Stimulated activated CD8-positive, alpha-beta memory T cell treated with anti-CD3 and anti-CD28 coated beads, Interleukin-4, amount 100 ng/mL, for 48 hours (primary cell): ENCODE results near the gene KRT82.

ENCODE experiments used
- DNase-seq: peaks from one replicate; pipeline ENCODE4 v3.0.0-alpha.2; 2020

KRT82 gene

DNA sequence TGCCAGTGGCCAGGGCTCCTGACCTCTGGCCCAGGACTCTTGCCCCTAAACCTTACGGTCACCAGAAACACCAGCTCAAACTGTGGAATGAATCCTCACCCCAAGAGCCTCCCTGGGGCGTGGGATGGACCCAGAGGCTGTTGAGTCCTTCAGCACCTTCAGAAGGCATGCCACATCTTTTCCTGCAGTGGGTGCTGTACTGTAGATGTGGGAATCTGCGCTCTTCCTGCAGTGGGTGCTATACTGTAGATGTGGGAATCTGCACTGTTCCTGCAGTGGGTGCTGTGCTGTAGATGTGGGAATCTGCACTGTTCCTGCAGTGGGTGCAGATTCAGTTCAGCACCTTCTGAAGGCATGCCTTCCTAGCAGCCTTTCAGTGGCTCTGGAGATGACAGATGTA, 1.2 kb downstream of the KRT82 start:
- DNase-seq = no peak

DNA sequence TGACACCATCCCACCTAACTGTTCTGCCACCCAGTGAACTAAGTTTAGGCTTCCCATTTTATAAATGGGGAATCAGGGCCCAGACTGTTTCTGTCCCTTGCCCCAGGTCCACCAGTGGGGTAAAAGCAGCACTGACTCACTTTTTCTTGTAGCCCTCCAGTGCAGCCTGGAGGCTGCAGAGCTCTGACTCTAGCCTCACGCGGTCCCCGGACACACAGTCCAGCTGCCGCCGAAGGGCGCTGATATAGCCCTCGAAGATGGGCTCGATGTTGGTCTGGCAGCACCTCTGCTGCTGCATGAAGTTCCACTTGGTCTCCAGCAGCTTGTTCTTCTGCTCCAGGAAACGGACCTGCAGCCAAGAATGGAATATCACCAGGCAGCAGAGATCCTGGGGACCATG, 2.6 kb downstream of the KRT82 start:
- DNase-seq = no peak

DNA sequence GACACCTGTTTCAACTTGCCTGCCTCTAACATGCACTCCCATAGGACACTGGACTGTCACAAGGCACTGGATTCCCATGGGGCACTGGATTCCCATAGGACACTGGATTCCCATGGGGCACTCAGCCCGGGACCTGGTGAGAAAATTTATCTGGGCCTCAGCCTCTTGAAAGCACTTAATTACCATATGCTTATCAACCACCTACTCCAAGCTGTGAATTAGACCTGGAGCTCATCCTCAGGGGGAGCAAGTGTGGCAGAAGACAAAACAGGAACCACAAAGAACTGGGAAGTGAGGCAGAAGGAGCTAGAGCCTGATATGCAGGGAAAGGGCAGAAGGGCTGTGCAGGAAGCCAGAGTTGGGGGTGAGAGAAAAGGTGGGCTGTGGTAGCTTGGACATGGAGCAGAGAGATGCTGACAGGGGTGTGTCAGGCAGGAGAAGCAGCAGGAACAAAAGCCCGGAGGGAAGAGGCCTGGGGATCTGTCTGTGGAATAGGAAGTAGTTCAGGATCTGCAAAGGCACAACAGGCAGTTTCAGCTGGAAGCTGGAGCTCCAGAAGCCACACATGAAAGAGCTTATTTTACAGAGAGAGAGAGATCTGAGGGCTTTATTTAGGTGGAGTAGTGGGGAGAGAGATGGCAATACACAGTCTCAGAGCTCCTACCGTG, 3.1 kb downstream of the KRT82 start:
- DNase-seq = no peak

DNA sequence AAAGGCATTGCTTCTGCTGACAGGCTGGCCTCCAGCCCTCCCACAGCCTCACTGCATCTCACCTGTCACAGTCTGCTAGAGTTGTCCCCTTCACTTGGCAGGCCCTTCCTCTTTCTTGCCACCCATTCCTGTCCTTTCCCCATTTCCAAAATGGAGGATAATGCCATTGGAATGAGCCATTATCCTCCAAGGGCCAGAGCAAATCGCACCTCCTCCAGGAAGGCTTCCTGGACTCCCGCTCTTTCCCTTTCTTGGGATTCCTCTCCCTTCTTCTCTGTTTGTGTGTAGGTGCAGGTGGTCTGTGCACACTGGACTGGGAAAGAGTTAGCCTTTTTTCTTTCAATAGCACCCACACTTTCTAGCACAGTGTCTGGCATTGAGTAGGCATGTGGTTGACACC, 3.8 kb downstream of the KRT82 start:
- DNase-seq = no peak

DNA sequence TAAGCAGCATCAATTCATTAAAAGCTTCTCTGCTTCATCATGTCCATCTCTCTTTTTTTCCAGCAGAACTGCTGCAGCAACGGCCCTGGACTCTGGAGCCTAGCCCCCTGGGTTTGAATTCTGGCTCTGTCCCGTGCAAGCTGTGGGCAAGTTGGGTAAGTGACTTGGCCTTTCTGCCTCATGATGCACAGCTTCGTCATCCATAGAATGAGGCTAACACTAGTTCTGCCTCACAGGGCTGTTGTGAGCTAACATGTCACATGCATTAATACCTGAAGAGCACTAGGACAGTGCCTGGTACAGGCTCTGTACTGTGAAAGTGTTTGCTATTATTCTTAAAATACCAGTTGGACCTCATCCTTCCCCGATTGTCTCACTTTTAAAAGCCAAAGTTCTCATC, 4.2 kb downstream of the KRT82 start:
- DNase-seq = no peak

DNA sequence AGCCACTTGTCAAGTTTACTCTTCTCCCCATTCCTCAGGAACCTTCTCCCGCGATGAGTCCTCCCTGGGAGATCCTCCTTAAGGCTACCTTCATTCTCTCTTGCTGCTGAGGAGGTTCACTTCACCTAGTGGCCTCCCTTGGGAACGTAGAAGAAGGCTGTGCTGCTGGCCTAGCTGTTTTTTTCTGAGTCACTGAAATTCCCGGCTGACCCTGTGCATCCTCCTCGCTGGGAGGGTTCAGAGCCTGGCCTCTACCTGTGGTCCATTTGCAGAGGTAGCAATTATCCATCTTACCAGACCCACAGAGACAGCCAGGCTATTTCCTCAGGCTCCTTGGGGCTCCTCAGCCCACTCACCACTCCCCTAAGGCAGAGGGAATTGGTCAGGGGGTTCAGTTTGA, 4.6 kb downstream of the KRT82 start:
- DNase-seq = no peak

DNA sequence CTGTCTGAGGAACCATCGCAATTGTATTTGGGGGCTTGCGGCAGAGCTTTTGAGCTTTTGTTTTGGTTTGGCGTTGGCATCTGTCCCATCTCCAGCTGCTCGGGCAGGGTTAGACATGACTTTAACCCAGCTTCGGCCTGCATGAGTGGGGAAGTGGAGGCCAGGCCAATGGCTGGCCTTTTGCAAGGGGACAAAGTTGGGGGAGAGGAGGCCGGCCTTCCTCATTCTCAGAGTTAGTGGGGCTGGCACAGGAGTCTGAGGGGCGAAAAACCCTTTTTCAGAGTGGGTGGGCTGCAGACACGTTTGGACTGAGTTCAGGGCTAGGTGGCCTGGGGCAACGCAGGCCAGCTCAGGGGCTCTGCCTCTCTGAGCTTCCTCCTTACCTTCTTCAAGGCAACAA, 5.2 kb downstream of the KRT82 start:
- no peak for DNase-seq

DNA sequence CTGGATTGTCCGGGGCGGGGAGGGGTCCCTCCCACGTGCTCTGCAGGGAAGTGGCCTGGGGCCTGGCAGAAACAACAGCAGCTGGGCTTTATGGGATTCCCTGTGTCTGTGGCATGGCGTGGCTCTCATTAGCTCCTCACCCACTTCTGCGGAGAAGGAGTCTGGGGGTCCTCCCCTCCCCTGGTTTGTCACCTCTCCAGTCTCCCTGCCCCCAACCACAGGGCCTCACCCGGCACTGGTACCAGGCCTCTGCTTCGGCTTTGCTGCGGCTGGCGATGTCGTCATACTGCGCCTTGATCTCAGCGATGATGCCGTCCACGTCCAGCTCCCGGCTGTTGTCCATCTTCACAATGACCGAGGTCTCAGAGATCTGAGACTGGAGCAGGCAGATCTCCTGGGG, 6.4 kb downstream of the KRT82 start:
- no peak for DNase-seq

DNA sequence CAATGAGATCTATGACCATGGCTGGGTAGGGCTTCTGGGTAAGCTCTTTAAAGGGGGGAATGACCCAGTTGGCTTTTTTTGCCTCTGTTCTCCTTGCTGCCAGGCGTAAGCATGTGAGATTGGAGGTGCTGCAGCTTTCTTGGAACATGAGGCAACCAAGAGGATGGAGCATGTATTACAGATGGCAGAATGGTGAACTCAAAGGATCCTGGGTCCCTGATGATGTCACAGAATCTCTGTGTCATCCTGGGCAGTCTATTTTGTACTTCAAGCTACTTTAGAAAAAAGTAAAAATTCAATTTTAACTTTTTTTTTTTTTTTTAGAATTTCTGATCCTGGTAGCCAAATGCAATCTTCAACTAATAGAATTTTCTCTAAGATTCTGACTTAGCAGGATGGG, 8.0 kb downstream of the KRT82 start:
- DNase-seq = no peak

DNA sequence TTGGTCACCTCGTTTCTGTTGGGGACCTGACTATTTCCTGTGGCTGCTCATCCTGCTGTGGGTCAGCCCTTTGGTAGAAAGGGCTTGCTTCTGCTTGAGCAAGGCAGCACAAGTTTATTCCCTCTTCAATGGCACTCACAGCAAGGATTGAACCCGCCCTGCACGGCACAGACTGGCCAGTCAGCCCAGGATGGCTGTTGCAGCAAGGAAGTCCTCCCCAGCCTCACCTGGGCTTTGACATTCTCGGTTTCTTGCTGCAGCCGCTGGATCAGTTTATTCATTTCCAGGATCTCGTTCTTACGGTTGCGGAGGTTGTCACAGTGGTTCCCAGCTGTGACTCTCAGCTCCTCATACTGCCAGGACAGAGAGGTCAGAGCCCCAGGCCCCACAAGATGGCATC, 9.5 kb downstream of the KRT82 start:
- no peak for DNase-seq

DNA sequence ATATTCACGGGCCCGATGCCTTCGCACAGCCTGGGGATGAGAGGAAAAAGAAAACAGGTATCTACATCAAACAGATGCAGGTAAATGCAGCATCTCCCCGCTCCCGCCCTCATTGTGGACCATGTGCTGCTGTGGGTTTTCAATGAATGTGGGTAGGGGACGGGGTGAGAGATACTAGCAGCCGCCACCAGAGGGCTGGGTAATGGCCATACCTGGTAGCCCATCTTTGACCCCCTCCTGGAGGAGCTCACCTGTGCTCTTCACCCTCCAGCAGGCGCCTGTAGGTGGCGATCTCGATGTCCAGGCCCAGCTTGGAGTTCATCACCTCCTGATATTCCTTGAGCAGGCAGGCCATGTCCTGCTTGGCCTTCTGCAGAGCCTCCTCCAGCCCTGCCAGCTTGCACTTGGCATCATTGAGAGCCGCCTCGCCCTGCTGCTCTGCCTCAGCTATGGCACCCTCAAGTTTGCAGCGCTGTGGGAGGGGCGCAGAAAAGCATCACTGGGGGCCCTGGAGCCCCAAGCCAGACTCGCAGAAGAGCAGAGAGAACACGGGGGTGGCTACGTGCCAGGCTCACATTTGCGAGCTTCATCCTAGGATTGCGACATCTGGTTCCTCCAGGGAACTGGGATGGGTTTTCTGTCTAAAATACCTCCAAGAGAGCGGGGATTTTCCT, 10.2 kb downstream of the KRT82 start:
- DNase-seq = peak; percentile 37

DNA sequence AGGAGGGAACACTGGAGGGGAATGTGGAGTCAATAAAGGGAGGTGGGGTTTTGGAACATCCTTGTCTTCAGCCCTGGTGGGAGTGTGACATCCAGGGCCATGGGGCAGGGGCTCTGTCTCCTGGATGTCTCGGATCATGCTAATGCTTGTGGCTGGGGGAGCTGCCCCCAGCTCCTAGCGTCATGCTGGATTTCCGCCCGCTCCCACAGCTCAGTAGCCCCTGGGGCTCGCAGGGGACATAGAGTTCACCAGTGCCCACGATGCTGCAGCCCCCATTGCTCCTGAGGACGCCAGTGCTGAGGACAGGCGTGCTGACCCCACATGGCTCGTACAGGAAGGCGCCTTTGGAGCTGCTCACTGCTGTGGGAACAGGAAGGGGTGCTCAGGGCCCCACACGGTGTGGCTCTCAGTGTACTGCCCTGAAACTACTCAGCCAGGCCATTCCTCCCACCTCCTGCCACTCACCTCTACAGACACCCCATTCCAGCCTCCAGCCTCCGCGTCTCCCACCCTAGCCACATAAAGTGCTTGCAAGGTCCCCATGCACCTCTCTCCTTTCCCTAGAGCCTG, 11.2 kb downstream of the KRT82 start:
- no peak for DNase-seq

DNA sequence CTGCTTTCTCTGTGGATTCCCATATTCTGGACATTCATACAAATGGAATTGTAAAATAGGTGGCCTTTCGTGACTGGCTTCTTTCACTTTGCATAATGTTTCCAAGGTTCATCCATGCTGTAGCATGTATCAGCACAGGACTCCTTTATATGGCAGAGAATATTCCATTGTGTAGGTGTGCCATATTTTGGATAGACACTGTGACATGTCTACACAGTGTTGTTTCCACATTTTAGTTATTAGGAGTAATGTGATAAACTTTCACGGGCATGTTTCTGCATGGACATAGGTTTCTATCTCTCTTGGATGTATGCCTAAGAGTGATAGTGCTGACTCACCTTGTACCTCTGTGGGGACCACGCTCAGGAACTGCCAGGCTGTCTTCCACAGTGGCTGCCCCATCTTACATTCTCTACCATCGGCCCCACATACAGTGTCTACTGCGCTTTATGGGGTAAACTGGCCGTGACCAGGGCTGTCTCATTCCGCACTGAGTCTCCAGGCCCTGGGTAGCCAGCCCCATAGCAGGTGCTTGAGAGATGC, 13.6 kb downstream of the KRT82 start:
- DNase-seq = no peak

DNA sequence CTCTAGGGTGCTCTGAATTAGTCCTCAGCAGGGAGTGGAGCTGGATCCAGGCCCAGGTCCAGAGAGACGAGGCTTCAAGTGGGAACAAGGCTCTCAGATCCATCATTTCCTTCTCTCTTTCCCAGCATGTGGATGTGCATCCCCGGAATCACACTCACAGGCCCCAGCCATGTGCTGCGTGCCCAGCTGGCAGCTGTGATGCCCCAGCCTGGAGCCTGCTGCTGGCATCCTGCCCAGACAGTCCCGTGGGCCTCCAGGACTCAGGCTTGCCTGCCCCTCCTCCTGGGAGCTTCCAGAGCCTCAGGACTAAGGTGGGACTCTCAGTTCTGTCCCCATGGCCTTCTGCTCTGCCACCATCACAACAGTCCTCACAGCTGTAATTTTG, 14.5 kb downstream of the KRT82 start:
- no peak for DNase-seq

DNA sequence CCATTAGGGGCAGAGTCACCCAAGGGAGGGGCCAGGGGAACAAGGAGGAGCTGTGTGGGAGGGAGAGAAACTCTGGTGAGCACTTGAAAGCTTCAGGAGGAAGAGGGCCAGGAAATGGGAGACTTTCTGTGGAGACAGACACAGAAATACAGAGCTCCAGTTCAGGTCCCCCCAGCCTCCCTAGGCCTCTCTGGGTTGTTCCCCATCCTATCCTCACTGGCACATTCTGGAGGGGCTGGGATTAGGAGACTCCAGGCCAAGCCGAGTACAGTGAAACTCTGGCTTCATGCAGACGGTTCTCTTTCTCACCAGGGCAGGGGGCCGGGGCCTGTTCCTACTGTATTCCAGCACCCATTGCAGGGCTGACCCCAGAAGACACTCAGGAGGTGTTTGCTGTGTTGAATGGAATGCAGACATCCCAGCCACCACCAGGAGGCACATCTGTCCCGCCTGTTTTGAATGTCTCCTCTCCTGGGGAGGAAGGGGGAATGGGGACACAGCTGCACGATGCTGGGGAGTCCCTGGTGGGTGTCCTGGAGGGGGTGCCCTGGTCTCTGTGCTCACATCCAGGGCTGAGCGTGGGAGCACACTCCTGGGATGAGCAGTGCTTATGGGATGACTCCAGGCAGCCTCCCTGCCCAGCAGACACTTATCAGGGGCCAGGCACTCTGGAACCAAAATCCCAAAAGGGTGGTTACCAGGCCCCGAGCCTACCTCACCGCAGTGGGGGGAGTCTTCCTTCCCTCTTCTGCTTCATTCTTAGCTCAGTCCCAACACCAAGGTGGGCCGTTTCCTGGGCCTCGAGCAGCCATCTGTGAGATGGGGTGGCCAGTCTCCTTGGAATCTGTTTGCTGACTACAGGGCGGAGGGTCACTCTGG, 15.2 kb downstream of the KRT82 start:
- no peak for DNase-seq

DNA sequence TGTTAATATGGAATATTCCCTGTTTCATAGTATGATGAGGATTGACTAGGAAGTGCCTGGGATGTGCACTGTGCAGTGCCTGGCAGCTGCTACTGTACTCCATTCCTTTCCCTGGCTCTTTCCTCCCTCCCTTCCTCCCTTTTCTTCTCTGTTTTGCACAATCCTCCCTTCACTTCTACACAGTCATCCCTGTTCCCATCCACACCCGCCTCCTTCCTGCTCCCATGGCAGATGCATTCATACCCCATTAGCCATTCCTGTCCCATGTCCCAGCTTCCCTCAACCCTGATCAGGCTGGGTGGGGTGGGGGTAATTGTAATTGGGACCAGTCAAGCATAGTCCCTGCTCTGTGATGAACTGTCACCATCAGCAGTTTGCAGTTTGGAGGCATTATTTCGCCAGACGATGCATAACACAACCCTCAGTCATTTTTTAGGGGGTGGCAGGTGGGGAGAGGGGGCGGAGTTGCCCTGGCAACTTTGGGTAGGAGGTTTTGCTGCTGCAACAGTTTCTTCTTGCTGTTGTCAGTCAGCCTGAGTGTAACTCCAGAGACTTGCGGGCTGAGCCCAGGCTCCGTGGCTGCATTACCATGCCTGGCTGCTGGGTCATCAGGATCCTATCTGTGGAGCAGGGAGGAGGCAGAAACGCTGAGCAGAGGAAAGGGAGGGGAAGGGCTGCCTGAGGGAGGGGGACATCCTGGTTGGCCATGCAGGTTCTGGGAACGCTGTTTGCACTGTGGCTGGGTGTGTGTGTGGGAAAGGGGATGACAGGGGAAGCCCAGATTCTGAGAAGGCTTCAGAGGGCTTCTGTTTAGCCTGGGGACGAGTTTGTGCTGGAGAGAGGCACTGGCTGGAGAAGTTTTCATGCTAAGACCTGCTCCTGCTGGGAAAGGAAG, 16.6 kb downstream of the KRT82 start:
- no peak for DNase-seq

DNA sequence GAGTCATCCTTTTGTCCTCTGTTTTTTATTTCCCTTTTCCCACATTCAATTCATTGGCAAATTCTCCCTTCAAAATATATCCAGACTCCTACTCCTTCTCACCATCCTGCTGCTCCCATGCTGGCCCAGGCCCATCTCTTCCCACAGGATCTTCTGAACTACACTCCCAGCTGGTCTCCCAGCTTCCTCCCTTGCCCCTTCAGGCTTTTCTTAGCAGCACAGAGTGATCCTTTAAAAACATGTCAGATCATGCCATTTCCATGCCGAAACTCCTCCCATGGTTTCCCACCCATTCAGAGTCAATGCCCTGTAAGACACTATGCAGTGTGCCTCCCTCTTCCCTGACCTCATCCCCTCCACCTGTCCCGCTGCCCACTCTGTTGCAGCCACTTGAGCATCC, 18.3 kb downstream of the KRT82 start:
- no peak for DNase-seq

DNA sequence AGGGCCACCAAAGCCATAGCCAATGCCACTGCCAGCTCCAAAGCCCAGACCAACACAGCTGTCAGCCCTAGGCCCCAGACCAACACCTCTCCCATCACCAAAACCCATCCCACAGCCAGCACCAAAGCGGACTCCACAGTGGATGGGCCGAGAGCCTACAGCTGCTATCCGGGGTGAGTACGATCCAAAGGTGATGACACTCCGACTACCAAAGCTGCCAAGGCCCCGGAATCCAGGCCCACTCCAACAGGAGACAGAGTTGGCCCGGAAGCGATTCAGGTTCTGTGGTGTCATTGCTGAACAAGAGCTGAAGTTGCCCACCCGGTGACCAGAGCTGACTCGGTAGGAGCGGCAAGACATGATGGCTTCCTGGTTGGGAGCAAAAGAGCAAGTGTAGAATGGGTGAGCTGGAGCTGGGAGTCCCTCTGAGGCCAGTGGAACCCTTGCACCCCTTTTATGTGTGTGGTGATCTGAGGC, 20.9 kb downstream of the KRT82 start, which contains the start of gene KRT84:
KRT84 (minus strand) TSS at position 427 of the 477 bp plus-strand sequence; CDS start at position 360, 67 bp downstream.
- DNase-seq = no peak

DNA sequence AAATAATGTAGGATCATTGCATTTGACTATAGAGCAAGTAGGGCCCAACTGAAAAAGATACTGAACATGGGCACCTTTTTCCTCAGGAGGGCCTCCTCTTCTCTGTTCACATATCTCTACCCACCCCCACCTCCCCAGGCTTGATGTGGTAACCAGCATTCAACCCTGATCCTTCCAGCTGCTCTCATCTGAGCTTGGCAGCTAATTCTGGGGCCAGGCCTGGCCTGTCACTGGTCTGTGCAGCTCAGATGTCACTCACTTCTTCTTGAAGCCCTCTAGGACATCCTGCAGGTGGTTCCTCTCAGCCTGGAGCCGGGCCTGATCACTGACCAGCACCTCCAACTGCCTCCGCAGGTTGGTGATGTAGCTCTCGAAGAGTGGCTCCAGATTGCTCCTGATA, 22.8 kb downstream of the KRT82 start:
- no peak for DNase-seq

DNA sequence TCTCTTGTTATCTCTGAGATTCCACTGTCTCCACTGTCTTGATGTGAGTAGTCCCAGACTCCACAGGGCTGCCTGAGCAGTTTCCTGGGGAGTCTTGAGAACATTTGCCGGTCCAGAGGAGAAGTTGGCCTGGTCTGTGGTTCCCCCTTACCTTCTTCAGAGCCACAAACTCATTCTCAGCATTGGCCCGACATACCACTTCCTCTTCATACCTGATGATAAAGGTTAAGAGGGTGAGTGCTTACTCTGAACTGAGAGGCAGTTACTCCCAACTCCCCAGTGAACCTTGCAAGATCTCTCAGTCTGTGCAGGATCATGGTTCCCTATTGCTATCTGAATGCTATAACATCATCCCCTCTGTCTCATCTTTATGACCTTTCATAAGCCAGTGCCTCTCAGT, 23.3 kb downstream of the KRT82 start:
- DNase-seq = no peak

DNA sequence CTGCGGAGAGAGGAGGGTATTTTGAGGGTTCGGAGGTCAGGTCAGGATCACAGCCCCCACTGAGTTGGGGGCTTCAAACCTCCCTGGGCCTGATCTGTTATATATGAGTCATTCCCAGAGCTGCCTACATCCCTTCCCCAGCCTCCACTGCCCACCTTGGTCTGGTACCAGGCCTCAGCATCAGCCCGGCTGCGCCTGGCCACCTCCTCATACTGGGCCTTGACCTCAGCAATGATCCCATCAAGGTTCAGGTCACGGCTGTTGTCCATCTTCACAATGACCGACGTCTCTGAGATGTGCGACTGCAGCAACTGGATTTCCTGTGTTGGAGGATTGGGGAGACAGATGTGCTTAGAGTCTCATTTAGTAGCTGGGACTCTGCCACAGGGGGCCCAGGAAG, 24.9 kb downstream of the KRT82 start:
- no peak for DNase-seq

DNA sequence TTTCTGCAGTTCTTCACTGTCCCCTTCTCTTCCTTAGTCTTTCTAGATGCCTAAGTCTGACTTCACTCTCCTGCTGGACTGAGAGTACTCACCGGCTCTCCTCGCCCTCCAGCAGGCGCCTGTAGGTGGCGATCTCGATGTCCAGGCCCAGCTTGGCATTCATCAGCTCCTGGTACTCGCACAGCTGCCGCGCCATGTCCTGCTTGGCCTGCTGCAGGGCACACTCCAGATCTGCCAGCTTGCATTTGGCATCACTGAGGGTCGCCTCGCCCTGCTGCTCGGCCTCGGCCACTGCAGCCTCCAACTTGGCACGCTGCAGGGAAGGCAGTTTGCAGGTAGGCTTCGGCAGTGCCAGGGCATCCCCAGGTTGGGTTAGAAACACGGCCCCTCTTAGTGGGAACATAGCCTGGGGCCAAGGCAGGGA, 25.9 kb downstream of the KRT82 start:
- peak; percentile 51 for DNase-seq
